Testis (tissue), 2 donors: ENCODE measurements around the gene CD8B.

Experiments
- CTCF ChIP-seq, 3 experiments: fragments of 450-650 bp in 2 of 3; fragments of 200-600 bp in 1 of 3; sonication (generic) in 1 of 3; IDR thresholded peaks; one replicate each; pipeline ENCODE4 v1.5.1; 2016 to 2019; ENCODE audit warnings: antibody characterized with exemption in 3 of 3, mild to moderate bottlenecking in 2 of 3, moderate library complexity in 1 of 3
- POLR2A ChIP-seq: fragments of 450-650 bp; IDR thresholded peaks from one replicate; pipeline ENCODE4 v1.6.1; 2017; ENCODE audit warnings: antibody characterized with exemption, mild to moderate bottlenecking, moderate library complexity

- TF ChIP-seq CTCF (IDR thresholded peaks at IDR 0.05) (no peak), POLR2A (no peak)
These were observed 72.0 kb downstream of the CD8B start for GRCh38 chr2:86789687-86790133.
